OCI-LY7 (cell line): Measurements from ENCODE around the gene PEX14. TPM values are rescaled to one million over a fixed set of nuclear protein-coding genes. Genes with fewer than 3 reads are reported as not detected.

Experiments
- BruUV-seq: library from RNA; stranded (reverse); fragments of 400-500 nt; replicated peaks from 2 replicates; lab custom pipeline; 2021; lab: Mats Ljungman, UMichigan
- CTCF ChIA-PET: fragments of 300-600 bp; sonication (Branson Sonifier 250); formaldehyde crosslinking; loops from one replicate; lab custom pipeline; 2022; ENCODE audit warnings: antibody characterized with exemption; ENCODE audit not compliant: unreplicated experiment; lab: Charles Lee
- POLR2A ChIA-PET: fragments of 300-600 bp; sonication (Branson Sonifier 250); formaldehyde crosslinking; loops from one replicate; lab custom pipeline; 2022; ENCODE audit warnings: antibody characterized with exemption; lab: Charles Lee
- DNase-seq: peaks from one replicate; pipeline ENCODE4 v3.0.0-alpha.2; 2015; ENCODE audit warnings: low spot score
- H2AFZ ChIP-seq: fragments of 200-600 bp; sonication (generic), shearing (Covaris generic); 2 replicates; pipeline ENCODE4 v1.6.1; 2014; ENCODE audit warnings: mild to moderate bottlenecking, antibody characterized with exemption, low read length, moderate library complexity
- H3K27ac ChIP-seq: fragments of 200-600 bp; sonication (generic); 2 replicates; pipeline ENCODE4 v1.5.1; 2014; ENCODE audit warnings: mixed run types, low read depth, mild to moderate bottlenecking, moderate library complexity, low read length, inconsistent platforms; ENCODE audit not compliant: poor library complexity, severe bottlenecking
- H3K36me3 ChIP-seq: fragments of 200-600 bp; sonication (generic); 2 replicates; pipeline ENCODE4 v1.6.1; 2014; ENCODE audit warnings: mild to moderate bottlenecking, antibody characterized with exemption, low read length, moderate library complexity, mixed read lengths; ENCODE audit not compliant: insufficient read depth
- H3K4me1 ChIP-seq: fragments of 200-600 bp; sonication (generic); 2 replicates; pipeline ENCODE4 v1.5.1; 2014; ENCODE audit warnings: mild to moderate bottlenecking, low read length; ENCODE audit not compliant: insufficient read depth, poor library complexity, severe bottlenecking
- H3K4me2 ChIP-seq: fragments of 200-600 bp; sonication (generic); 2 replicates; pipeline ENCODE4 v1.6.1; 2014; ENCODE audit warnings: mild to moderate bottlenecking, low read length
- H3K4me3 ChIP-seq: fragments of 200-600 bp; sonication (generic); 2 replicates; pipeline ENCODE4 v1.5.1; 2014; ENCODE audit warnings: mild to moderate bottlenecking, low read depth, low read length; ENCODE audit not compliant: poor library complexity, severe bottlenecking
- H3K79me2 ChIP-seq: fragments of 200-600 bp; sonication (generic); 2 replicates; pipeline ENCODE4 v1.6.1; 2016; ENCODE audit warnings: low read depth, mild to moderate bottlenecking, low read length, moderate library complexity, mixed read lengths; ENCODE audit not compliant: insufficient read depth
- H3K9me2 ChIP-seq: fragments of 200-600 bp; sonication (generic); 2 replicates; pipeline ENCODE4 v1.6.1; 2016; ENCODE audit warnings: mild to moderate bottlenecking, low read length, mixed read lengths; ENCODE audit not compliant: insufficient read depth
- H3K9me3 ChIP-seq: fragments of 200-600 bp; sonication (generic); 2 replicates; pipeline ENCODE4 v1.6.1; 2014; ENCODE audit warnings: mild to moderate bottlenecking, mixed run types, low read length, mixed read lengths
- H4K20me1 ChIP-seq: fragments of 200-600 bp; sonication (generic); 2 replicates; pipeline ENCODE4 v1.6.1; 2014; ENCODE audit warnings: mild to moderate bottlenecking, antibody characterized with exemption, low read length, moderate library complexity, mixed read lengths; ENCODE audit not compliant: insufficient read depth
- EZH2phosphoT487 ChIP-seq: fragments of 200-600 bp; sonication (generic); IDR thresholded peaks from 2 replicates; pipeline ENCODE4 v1.6.1; 2018; ENCODE audit warnings: low read depth, borderline replicate concordance, mild to moderate bottlenecking, mixed run types, antibody characterized with exemption, low read length, moderate library complexity, mixed read lengths
- intact Hi-C: fragments of 100-400 bp; cut with micrococcal nuclease; formaldehyde crosslinking; loops from one replicate; pipeline ENCODE4 v1.10.0; 2022; ENCODE audit not compliant: unreplicated experiment
- total RNA-seq, 2 experiments: library from RNA; depleted of rRNA in 1 of 2; stranded (reverse); fragments of >200 nt in 1 of 2; shearing (Covaris generic) in 1 of 2; gene quantifications; 2 replicates each; pipeline ENCODE4 v1.2.3, GENCODE V29; 2014 to 2022
- TF ChIP-seq, protein P1 (sequence below): fragments of 200-600 bp; sonication (generic); conservative IDR thresholded peaks from 2 replicates; pipeline ENCODE4 v1.5.1; 2014; ENCODE audit warnings: mild to moderate bottlenecking, antibody characterized with exemption, low read length, moderate library complexity, mixed read lengths

PEX14 gene
- total RNA-seq, 2 experiments from 2014 or later = 14.6 to 24.3 TPM

DNA sequence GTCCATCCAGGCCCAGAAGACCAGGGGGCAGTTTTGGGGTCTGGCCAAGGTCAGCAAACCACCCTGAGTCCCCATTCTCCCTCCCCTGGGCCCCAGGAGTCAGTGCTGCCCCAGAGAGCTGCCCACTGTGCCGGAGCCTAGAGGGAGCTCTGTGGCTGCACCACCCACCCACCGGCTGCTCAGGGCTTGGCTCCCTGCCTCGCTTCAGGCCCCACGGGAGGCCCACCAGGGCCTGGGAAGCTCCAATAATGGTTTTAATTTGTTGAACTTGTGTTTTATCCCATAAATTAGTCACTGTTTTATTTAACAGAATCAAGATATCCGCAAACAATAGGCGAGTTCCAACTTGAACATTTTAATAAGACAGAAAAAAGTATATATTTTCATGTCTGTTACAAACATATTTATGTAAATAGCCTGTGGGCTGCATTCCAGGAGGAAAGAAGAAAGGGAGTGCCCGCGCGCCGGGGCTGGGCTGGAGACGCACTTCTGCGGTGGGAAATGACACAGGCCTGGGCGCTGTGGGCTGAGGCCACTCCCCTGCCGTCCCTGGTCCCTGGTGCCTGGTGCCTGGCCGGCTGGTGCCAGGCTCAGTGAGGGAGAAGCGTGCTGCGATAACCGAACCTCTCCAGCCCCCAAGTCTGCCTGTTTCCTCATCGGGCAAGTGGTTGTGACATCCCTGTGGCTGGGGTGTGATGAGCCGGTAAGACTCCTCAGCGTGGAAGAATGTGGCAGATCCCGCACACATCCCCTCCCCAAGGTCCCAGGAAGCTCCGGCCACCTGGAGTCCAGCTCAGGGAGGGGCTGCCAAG lies 160.5 kb downstream of the PEX14 start:
- CTCF ChIA-PET = no interaction called here
- H3K9me3 ChIP-seq = no peaks in the 10 kb centered on the region

DNA sequence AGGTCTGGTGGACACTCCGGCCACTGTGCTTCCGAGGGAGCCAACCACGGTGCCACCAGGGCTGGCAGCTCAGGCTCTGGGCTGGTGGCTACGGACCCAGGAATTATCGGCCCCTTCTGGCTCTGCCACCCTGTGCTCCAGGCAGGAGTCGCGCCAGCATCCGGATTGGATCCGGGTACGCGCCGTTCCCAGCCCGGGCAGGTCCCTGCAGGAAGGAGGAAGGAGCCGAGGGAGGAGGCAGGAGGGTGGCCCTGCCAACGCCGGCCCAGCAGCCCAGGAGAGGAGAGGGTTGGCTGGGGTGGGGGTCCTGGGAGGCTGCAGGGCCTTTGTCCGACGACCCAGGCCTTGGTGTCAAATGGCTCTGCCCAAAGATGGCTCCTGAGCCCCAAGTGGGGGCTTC lies 161.2 kb downstream of the PEX14 start:
- Histone ChIP-seq H3K4me2 (no peak overlapping the region), H4K20me1 (no peaks in the 10 kb centered on the region), H3K36me3 (no peaks in the 10 kb centered on the region), H3K27ac (no peak overlapping the region), H3K4me1 (no peaks in the 10 kb centered on the region), H3K79me2 (no peaks in the 10 kb centered on the region), H2AFZ (no peak overlapping the region), H3K4me3 (no peak overlapping the region), H3K9me3 (no peaks in the 10 kb centered on the region), H3K9me2 (no peaks in the 10 kb centered on the region)
- DNase-seq = no peak
- CTCF ChIA-PET = no interaction called here
- TF ChIP-seq, protein P1, sequence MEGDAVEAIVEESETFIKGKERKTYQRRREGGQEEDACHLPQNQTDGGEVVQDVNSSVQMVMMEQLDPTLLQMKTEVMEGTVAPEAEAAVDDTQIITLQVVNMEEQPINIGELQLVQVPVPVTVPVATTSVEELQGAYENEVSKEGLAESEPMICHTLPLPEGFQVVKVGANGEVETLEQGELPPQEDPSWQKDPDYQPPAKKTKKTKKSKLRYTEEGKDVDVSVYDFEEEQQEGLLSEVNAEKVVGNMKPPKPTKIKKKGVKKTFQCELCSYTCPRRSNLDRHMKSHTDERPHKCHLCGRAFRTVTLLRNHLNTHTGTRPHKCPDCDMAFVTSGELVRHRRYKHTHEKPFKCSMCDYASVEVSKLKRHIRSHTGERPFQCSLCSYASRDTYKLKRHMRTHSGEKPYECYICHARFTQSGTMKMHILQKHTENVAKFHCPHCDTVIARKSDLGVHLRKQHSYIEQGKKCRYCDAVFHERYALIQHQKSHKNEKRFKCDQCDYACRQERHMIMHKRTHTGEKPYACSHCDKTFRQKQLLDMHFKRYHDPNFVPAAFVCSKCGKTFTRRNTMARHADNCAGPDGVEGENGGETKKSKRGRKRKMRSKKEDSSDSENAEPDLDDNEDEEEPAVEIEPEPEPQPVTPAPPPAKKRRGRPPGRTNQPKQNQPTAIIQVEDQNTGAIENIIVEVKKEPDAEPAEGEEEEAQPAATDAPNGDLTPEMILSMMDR = no peak
- no peak for TF ChIP-seq EZH2phosphoT487
- intact Hi-C loops = no loop called here
- no TSS peak for BruUV-seq
- POLR2A ChIA-PET = interaction anchor here (0.7 kb wide), 1 partner anchor 142 kb away, joined by 3 read pairs; no protein-coding TSS in a partner anchor

More for the DNA sequence above, 160.5 kb downstream of the PEX14 start:
- Histone ChIP-seq H3K79me2 (no peaks in the 10 kb centered on the region), H3K4me2 (no peak overlapping the region), H3K9me2 (no peaks in the 10 kb centered on the region), H3K27ac (no peak overlapping the region), H3K36me3 (no peaks in the 10 kb centered on the region), H3K4me3 (no peak overlapping the region), H2AFZ (no peak overlapping the region), H4K20me1 (no peaks in the 10 kb centered on the region), H3K4me1 (no peaks in the 10 kb centered on the region)
- TF ChIP-seq, protein P1 = no peak
- intact Hi-C loops = no loop called here
- no TSS peak for BruUV-seq
- POLR2A ChIA-PET = no interaction called here
- DNase-seq = no peak

DNA sequence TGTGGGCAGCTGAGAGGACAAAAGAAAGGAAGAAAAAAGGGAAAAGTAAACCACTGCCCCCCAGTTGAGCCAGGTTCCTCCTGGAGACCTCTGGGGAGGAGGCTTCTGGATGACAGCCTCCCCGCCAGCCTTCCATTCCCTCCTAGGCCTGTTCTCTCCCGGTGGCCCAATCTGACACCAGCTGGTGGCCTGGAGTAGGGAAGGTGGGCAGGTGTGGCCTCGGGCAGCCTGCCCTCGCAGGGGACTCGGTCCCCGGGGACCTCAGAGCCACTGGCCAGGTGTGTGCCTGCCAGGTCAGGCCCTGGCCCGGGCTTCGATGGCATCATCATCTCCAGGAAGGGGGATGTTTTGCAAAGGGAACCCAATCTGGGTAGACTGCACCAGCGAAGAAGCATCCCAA lies 162.7 kb downstream of the PEX14 start:
- CTCF ChIA-PET = no interaction called here
- no peak overlapping the region for H2AFZ ChIP-seq
- no peaks in the 10 kb centered on the region for H3K4me1 ChIP-seq
- intact Hi-C loops = no loop called here
- H3K27ac ChIP-seq = no peak overlapping the region
- DNase-seq = no peak
- H3K9me2 ChIP-seq = no peaks in the 10 kb centered on the region
- no peaks in the 10 kb centered on the region for H3K79me2 ChIP-seq
- POLR2A ChIA-PET = no interaction called here
- no TSS peak for BruUV-seq
- TF ChIP-seq, protein P1 = no peak
- TF ChIP-seq EZH2phosphoT487 = no peak
- H3K9me3 ChIP-seq = no peaks in the 10 kb centered on the region
- H3K36me3 ChIP-seq = no peaks in the 10 kb centered on the region
- no peak overlapping the region for H3K4me2 ChIP-seq
- H3K4me3 ChIP-seq = no peak overlapping the region
- no peaks in the 10 kb centered on the region for H4K20me1 ChIP-seq
